Superior temporal gyrus (tissue), 1 donor: Measurements from ENCODE around the gene DUSP7.

Source experiments
- DNase-seq: peaks from one replicate; pipeline ENCODE4 v3.0.0-alpha.2; 2016; ENCODE audit errors: extremely low spot score

Gene DUSP7, protein sequence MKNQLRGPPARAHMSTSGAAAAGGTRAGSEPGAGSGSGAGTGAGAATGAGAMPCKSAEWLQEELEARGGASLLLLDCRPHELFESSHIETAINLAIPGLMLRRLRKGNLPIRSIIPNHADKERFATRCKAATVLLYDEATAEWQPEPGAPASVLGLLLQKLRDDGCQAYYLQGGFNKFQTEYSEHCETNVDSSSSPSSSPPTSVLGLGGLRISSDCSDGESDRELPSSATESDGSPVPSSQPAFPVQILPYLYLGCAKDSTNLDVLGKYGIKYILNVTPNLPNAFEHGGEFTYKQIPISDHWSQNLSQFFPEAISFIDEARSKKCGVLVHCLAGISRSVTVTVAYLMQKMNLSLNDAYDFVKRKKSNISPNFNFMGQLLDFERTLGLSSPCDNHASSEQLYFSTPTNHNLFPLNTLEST

DNA sequence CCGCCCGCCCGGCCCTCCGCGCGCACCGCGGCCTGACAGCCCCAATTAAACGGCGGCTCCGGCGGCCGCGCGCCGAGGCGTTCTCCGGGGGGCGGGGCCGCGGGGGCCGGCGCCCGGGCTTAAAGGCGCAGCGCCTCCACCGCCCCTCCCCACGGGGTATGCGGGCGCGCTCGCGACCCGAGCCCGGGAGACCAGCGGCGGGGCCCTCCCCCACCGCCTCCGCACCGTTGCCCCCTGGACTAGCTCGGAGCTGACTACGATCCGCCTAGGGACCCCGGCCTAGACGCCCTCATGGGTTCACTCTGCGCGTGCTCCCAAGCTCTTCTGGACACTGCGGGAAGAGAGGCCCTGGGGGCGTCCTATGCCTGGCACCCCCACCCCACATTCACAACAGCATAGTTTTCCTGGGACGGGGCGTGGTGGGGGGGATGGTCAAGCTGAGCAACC lies at the start of gene DUSP7:
DUSP7 (minus strand) TSS at position 51 of the 447 bp plus-strand sequence. CDS start 205 bp downstream, outside the sequence.
- DNase-seq, result peak; percentile 79

DNA sequence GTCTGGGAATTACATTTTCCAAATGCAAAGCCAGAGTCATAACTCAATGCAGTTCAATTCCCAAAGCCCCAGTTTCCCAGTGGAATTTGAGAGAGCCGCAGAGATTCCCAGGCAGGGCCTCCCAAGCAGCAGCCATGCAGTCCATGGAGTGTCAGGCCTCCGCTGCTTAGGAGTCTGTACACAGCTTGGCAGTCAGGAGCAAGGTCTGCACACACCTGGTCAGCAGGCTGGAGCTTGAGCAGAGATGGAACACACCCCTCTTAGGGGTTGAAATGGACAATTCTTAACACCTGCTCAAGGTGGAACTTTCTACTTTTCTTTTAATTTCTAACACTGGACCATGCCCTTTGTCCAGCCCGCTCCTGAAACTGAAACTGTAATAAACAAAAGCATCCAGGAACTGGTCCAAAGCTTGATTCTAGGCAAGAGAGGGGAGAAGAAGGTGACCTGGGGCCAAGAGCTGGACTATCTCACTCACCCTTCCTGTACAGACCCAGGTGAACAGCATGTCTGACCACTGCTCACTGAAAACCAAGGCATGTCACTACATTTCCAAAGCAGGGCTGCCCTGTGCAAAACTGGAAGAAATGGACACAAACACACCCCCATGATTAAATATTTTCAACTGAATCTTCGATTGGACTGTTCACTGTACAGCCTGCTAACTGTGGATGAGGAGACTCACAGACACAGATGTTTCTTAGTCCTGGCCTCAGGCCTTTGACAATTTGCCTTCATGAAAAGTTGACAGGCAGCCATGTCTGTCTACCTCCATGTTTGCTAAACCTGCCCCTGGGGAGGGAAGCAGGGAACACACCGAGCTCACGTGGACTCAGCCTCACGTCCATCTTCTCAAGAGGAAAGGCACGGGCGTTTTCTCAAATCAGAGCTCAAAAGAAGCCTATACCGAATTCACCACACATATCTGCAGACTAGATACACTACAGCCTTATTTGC lies 48.6 kb upstream of the DUSP7 start:
- no peak for DNase-seq

DNA sequence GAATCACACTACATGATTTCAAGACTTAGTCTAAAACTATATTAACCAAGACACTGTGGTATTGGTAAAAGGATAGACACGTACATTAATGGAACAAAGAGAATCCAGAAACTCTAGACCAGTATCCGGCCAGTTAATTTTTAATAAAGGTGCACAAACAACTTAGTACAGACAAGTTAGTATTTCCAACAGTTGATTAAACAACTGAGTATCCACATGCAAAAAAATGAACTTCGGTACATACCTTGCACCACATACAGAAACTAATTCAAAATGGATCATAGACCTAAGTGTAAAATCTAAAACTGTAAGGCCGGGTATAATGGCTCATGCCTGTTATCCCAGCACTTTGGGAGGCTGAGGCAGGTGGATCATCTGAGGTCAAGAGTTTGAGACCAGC lies 46.6 kb upstream of the DUSP7 start:
- DNase-seq, result no peak

DNA sequence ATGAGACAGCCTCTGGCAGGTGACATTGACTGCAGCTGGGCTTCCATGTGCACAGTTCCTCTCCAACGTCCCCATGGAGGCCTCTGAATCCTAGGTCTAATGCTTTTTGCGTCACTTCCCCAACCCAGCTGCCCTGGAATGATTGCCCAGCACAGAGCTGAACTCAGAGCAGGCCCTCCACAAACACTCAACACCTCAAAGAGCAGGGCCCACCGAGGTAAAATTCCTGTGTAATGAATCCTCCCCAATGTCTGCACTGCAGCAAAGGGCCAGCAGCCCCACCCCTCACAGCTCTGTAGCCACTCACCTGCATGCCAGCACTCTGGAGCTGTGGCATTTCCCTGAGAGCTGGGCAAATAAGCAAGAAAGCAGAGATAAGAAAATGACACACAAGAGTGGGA lies 42.6 kb upstream of the DUSP7 start:
- no peak for DNase-seq

DNA sequence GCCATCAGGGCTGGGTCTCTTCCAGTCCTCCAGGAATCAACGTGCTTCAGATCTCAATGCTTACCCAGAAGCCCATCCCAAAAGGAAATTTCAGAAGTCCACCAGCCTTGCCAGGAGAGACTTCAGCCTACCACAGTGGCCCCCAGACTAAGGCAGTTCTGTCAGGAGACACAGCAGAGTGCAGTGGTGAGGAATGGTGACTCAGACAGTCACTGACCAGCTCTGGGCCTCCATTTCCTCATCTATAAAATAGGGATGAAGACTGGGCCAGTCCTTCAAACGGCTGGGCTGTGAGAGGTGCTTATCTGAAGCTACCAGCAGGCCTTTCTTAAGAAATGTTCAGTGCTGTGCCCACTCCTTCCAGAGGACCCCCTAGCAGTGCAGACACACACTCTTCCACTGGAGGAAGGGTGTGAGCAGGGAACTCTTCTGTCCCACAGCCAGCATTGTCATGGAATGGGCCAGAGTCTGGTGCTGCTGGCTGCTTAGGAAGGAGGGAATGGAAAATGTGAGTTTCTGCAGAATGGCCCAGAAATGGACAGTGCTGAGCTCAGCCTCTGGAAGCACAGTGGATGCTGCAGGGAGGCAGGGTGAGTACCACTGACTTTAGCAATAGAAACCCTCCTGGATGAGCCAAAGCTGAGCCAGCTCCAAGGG lies 41.6 kb upstream of the DUSP7 start:
- no peak for DNase-seq

- no peak for DNase-seq
Measured at GRCh38 chr3:52095990-52096775, 39.8 kb upstream of the DUSP7 start.

GRCh38 chr3:52094571-52095485 lies 38.5 kb upstream of the DUSP7 start:
- no peak for DNase-seq

GRCh38 chr3:52093756-52094545 lies 37.6 kb upstream of the DUSP7 start:
- DNase-seq, result no peak

DNA sequence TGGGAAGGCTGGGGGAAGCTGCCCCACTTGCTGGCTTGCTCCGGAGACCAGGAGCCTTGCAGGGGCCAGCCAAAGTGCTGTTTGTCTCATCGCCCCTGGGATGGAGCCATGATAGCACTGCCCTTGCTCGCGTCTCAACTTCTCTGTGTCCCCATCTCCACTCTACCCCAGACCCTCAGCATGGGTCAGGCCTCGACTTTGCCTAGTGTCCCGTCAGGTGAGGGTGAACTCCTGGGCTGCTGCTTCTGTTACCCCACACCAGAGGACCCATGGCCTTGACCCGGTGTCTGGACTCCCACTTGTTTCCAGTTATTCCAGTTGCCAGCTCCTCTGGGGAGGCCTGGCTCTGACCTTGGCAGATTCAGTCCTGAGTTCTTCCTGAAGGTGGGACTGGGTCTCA lies 36.5 kb upstream of the DUSP7 start:
- DNase-seq, result no peak

GRCh38 chr3:52092271-52092660 lies 35.9 kb upstream of the DUSP7 start:
- no peak for DNase-seq

- DNase-seq, result peak; percentile 65
Measured at GRCh38 chr3:52091586-52092270, 35.4 kb upstream of the DUSP7 start.

GRCh38 chr3:52090933-52091468 lies 34.6 kb upstream of the DUSP7 start:
- DNase-seq, result no peak

DNA sequence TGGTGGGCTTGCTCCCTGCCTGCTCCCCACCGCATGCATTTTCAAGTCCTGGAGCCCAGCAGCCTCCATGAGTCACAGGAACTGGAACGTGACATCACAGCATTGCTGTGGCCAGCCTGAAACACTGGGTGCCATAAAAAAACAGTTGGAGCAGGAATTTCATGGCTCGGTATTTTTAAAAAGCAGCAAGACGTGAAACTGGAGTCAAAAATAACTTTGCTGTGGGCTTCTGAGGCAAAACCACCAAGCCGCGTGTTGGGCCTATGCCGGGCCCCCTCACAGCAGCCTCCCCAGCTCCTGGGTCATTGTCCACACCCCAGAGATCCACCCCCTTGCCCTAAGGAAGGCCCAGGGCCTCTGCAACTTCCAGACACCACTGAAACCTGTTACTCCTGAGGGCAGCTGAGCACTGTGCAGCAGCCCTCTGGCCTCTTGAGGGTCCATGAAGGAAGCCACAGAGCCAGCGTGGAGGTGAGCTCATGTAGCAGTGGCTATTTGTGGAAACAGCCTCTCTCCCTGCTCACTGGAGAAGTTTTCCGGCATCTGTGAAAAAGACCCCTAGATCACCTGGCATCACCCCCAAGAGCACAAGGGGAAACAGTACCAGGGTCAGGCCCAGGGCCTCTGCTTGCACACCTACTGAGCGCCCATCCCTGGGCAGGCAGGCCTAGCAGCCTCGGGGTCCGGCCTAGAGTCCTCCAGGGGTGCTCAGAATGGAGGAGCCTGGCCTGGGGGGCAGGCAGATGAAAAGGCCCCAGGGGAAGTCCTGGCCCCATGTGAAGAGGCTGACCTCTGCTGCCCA lies 34.0 kb upstream of the DUSP7 start:
- peak; percentile 58 for DNase-seq

DNA sequence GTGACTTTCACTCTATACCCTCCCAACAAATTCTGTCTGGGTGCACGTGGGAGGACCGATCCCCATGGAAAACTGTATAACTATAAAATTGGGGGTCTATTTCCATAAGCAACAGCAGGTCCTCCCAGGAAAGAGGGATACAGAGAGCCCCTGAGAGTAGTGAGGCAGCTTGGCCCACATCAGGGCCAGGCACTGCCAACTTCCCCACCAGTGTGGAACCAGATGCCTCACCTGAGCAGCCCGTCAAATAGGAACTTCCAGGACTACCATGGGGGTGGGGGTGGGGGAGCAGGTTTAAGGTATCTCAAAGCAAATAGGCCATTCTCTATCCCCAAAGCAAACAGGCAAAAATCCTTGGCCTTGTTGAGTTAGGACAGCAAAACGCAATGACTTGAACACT lies 33.3 kb upstream of the DUSP7 start:
- no peak for DNase-seq

DNA sequence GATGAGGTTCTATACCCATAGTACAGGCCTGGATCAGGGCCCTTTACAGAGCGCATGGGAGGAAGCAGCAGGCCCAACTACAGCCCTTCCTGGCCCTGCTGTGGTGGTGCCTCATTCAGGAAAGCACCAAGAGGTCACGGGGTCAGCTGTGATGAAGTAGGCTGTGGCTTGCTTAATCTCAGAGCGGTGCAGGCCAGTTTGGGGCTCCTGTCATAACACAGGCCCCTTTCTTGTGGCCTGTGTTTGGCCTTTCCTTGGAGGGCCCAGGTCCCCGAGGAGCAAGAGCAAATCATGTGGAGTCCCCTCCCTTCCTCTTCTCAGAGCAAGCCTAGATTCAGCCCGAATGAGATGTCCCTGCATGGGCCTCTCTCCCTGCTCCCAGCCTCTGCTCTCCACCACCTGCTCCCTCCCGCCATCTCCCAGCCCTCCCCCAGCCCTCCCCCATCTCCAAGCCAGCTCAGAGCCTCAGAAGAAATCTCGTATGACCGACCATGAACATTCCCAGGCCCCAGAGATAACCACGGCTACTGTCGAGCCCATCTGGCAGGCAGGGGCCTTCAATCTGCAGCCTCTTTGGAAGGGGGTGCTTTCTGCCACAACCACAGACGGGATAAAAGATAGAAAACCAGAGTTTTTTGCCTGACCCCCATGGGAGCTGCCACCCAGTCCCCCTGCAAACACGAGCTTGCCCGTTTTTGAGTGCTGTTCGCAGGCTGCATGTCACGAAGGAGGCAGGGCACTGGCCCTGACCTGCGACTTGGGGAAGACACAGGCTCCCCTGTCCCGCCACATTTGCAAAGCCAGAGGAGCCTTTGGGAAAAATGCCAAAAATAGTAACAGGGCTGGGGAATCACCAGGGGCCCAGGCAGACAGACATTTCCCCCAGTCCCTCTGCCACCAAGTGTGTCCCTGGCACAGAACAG lies 32.3 kb upstream of the DUSP7 start:
- no peak for DNase-seq

DNA sequence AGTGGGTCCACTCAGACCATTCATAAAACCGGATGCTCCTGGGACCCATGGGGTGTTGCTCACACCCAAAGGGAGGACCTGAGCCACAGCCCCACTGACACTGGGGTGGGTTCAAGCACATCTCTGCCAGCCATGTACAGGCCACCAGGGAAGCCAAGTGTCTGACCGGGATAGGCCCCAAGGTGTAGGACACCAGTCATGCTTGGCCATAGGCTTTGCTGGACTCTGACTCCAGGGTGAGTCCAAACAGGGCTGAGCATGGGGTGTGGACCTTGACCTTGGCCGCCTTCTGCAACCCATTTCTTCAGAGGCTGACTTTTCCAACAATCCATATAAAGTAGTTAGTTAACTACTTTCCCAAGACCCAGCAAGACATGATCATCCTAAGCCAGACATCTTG lies 31.4 kb upstream of the DUSP7 start:
- DNase-seq, result no peak
